ENCODE data around the gene PGGHG. TPM values are rescaled to one million over a fixed set of nuclear protein-coding genes. Genes with fewer than 3 reads are reported as not detected.

PGGHG gene
- total and polyA plus RNA-seq, 3 experiments from 2014 or later = 9.8 to 81.2 (median 81.0) TPM

GRCh38 chr11:251550-251949 lies 37.4 kb upstream of the PGGHG start:
- ChIA-PET POLR2A (interaction anchor here (0.8 to 1.8 kb wide), 4 partner anchors 16 to 36 kb away, joined by 3 to 16 read pairs (median 12); partner anchors contain the start of gene PGGHG), CTCF (interaction anchor here (0.8 to 5.5 kb wide), 30 partner anchors 10 to 267 kb away, joined by 3 to 58 read pairs (median 8); partner anchors contain the start of genes BET1L, IFITM2, IFITM5 and NLRP6)
- Mint-ChIP-seq H3K27me3 (no peaks in the 10 kb centered on the region), H3K36me3 (peaks cover 15 to 69% (median 21%) of the 10 kb centered on the region in 3 donors), H3K9me3 (no peaks in the 10 kb centered on the region), H3K27ac (peak overlapping the region in 3 of 8 donors; percentile 36 to 81 (median 63)), H3K4me1 (peaks cover 7 to 11% (median 9%) of the 10 kb centered on the region in 3 donors), H3K4me3 (no peak overlapping the region)
- DNase-seq = no peak
- no peaks in the 10 kb centered on the region for H3K27me3 ChIP-seq (ENCODE audit: insufficient read depth, low read length, poor library complexity, severe bottlenecking)
- peaks cover 5% of the 10 kb centered on the region for H3K4me1 ChIP-seq (ENCODE audit: insufficient read depth, low read length)
- no peaks in the 10 kb centered on the region for H3K9me3 ChIP-seq (ENCODE audit: low read length)
- H3K36me3 ChIP-seq (ENCODE audit: insufficient read depth, low read length) = peaks cover 49% of the 10 kb centered on the region
- H3K27ac ChIP-seq (ENCODE audit: low read depth, low read length) = no peak overlapping the region
- H3K4me3 ChIP-seq (ENCODE audit: low read length) = no peak overlapping the region

DNA sequence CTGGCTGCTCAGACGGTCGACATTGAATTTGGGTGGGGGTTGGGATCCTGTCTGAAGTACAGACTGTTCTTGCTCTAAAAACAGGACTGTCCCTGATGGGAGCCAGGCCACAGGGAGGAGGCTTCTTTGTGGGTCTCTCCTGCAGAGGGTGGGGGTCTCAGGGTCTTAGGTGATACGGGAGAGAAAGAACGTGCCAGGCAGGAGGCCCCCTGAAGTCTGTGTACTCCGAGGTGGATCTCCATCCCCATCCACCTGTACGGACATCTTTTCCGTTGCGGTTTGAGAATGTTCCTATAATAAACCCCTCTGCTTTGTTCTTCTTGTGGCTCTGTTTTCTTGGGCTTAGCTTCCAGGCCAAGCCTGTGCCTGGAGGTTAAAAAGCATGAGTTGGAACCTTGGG lies 36.3 kb upstream of the PGGHG start:
- no peak overlapping the region for H3K27ac ChIP-seq (ENCODE audit: low read depth, low read length)
- Mint-ChIP-seq H3K36me3 (peaks cover 11 to 58% (median 13%) of the 10 kb centered on the region in 3 donors), H3K4me1 (peaks cover 7 to 11% (median 7%) of the 10 kb centered on the region in 3 donors), H3K27me3 (no peaks in the 10 kb centered on the region), H3K4me3 (no peak overlapping the region), H3K27ac (no peak overlapping the region), H3K9me3 (no peaks in the 10 kb centered on the region)
- CTCF ChIA-PET = interaction anchor here (0.8 to 5.5 kb wide), 11 partner anchors 9 to 197 kb away, joined by 3 to 58 read pairs (median 24); partner anchors contain the start of genes IFITM2, NLRP6, PGGHG and PTDSS2
- POLR2A ChIA-PET = no interaction called here
- H3K4me3 ChIP-seq (ENCODE audit: low read length) = no peak overlapping the region
- no peaks in the 10 kb centered on the region for H3K9me3 ChIP-seq (ENCODE audit: low read length)
- H3K4me1 ChIP-seq (ENCODE audit: insufficient read depth, low read length) = peaks cover 5% of the 10 kb centered on the region
- DNase-seq = no peak
- peaks cover 39% of the 10 kb centered on the region for H3K36me3 ChIP-seq (ENCODE audit: insufficient read depth, low read length)
- no peaks in the 10 kb centered on the region for H3K27me3 ChIP-seq (ENCODE audit: insufficient read depth, low read length, poor library complexity, severe bottlenecking)

GRCh38 chr11:253160-253885 lies 35.6 kb upstream of the PGGHG start:
- no peak for DNase-seq
- H3K4me3 Mint-ChIP-seq = no peak overlapping the region
- Histone ChIP-seq H3K27ac (ENCODE audit: low read depth, low read length) (no peak overlapping the region), H3K9me3 (ENCODE audit: low read length) (no peaks in the 10 kb centered on the region), H3K4me3 (ENCODE audit: low read length) (no peak overlapping the region), H3K4me1 (ENCODE audit: insufficient read depth, low read length) (peaks cover 5% of the 10 kb centered on the region), H3K27me3 (ENCODE audit: insufficient read depth, low read length, poor library complexity, severe bottlenecking) (no peaks in the 10 kb centered on the region), H3K36me3 (ENCODE audit: insufficient read depth, low read length) (peaks cover 34% of the 10 kb centered on the region)
- H3K9me3 Mint-ChIP-seq = no peaks in the 10 kb centered on the region
- ChIA-PET CTCF (interaction anchor here (0.8 to 5.5 kb wide), 8 partner anchors 8 to 196 kb away, joined by 3 to 39 read pairs (median 10); partner anchors contain the start of genes PGGHG and PTDSS2), POLR2A (no interaction called here)
- peaks cover 7 to 11% (median 7%) of the 10 kb centered on the region in 3 donors for H3K4me1 Mint-ChIP-seq
- no peaks in the 10 kb centered on the region for H3K27me3 Mint-ChIP-seq
- peak overlapping the region in 1 of 8 donors; percentile 68 for H3K27ac Mint-ChIP-seq
- peaks cover 11 to 51% (median 13%) of the 10 kb centered on the region in 3 donors for H3K36me3 Mint-ChIP-seq

DNA sequence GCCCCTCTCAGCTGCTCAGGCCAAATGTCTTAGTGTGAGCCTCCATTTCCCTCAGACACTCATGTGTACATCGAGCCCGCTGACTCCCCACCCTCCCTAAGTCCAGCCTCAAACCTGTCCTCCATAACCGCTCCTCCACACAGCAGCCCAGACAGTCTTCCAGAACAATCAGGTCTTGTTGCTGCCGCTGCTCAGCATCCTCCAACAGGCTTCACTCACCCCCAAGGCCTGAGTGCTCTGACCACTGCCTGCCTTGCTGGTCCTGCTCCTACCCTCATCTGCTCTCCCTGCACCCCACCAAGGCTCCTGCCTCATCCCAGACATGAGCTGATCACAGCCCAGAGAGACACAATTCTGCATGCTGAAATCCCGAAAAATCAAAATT lies 35.0 kb upstream of the PGGHG start:
- Histone ChIP-seq H3K4me3 (ENCODE audit: low read length) (no peak overlapping the region), H3K27me3 (ENCODE audit: insufficient read depth, low read length, poor library complexity, severe bottlenecking) (no peaks in the 10 kb centered on the region), H3K27ac (ENCODE audit: low read depth, low read length) (no peak overlapping the region), H3K4me1 (ENCODE audit: insufficient read depth, low read length) (peaks cover 5% of the 10 kb centered on the region), H3K36me3 (ENCODE audit: insufficient read depth, low read length) (peaks cover 28% of the 10 kb centered on the region), H3K9me3 (ENCODE audit: low read length) (no peaks in the 10 kb centered on the region)
- POLR2A ChIA-PET = no interaction called here
- Mint-ChIP-seq H3K4me1 (peaks cover 7 to 11% (median 7%) of the 10 kb centered on the region in 3 donors), H3K36me3 (peaks cover 11 to 46% (median 11%) of the 10 kb centered on the region in 3 donors), H3K4me3 (no peak overlapping the region), H3K27ac (peak overlapping the region in 1 of 8 donors; percentile 52), H3K27me3 (no peaks in the 10 kb centered on the region), H3K9me3 (no peaks in the 10 kb centered on the region)
- CTCF ChIA-PET = interaction anchor here (0.8 to 5.5 kb wide), 4 partner anchors 27 to 196 kb away, joined by 3 to 39 read pairs (median 5); partner anchors contain the start of gene PTDSS2
- no peak for DNase-seq

DNA sequence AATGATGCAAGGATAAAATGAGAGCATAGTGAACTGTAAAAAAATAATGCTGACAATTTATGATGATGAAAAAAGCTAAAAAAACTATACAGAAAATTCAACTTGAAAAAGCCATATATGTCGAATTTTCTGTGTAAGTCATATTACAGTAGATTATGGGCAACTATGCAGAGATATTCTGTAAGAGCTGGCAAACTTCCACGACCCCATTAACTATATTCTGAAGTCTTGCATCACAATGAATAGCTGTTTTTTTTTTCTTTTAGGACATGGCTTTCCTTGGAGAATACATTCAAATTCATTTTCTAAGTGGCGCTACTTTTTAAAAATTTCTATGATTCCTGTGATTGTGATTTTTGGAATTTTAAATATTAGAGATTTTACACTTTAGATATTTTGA lies 33.8 kb upstream of the PGGHG start:
- Histone ChIP-seq H3K36me3 (ENCODE audit: insufficient read depth, low read length) (peaks cover 20% of the 10 kb centered on the region), H3K27me3 (ENCODE audit: insufficient read depth, low read length, poor library complexity, severe bottlenecking) (no peaks in the 10 kb centered on the region), H3K4me1 (ENCODE audit: insufficient read depth, low read length) (peaks cover 5% of the 10 kb centered on the region), H3K9me3 (ENCODE audit: low read length) (no peaks in the 10 kb centered on the region), H3K4me3 (ENCODE audit: low read length) (no peak overlapping the region), H3K27ac (ENCODE audit: low read depth, low read length) (no peak overlapping the region)
- no peaks in the 10 kb centered on the region for H3K9me3 Mint-ChIP-seq
- H3K27ac Mint-ChIP-seq = no peak overlapping the region
- H3K36me3 Mint-ChIP-seq = peaks cover 6 to 36% (median 9%) of the 10 kb centered on the region in 3 donors
- POLR2A ChIA-PET = no interaction called here
- H3K4me1 Mint-ChIP-seq = peaks cover 7 to 11% (median 7%) of the 10 kb centered on the region in 3 donors
- no peak overlapping the region for H3K4me3 Mint-ChIP-seq
- H3K27me3 Mint-ChIP-seq = no peaks in the 10 kb centered on the region
- DNase-seq = no peak
- CTCF ChIA-PET = interaction anchor here (0.8 to 2.2 kb wide), 3 partner anchors 25 to 109 kb away, joined by 3 to 7 read pairs (median 4); no protein-coding TSS in a partner anchor

GRCh38 chr11:255816-256215 lies 33.1 kb upstream of the PGGHG start:
- POLR2A ChIA-PET = no interaction called here
- Mint-ChIP-seq H3K36me3 (peaks cover 2 to 31% (median 9%) of the 10 kb centered on the region in 3 donors), H3K4me3 (no peak overlapping the region), H3K27me3 (no peaks in the 10 kb centered on the region), H3K4me1 (peaks cover 4 to 6% (median 5%) of the 10 kb centered on the region in 3 donors), H3K27ac (peak overlapping the region in 1 of 8 donors; percentile 17), H3K9me3 (no peaks in the 10 kb centered on the region)
- Histone ChIP-seq H3K36me3 (ENCODE audit: insufficient read depth, low read length) (peaks cover 17% of the 10 kb centered on the region), H3K27ac (ENCODE audit: low read depth, low read length) (no peak overlapping the region), H3K4me3 (ENCODE audit: low read length) (no peak overlapping the region), H3K4me1 (ENCODE audit: insufficient read depth, low read length) (peaks cover 4% of the 10 kb centered on the region), H3K27me3 (ENCODE audit: insufficient read depth, low read length, poor library complexity, severe bottlenecking) (no peaks in the 10 kb centered on the region), H3K9me3 (ENCODE audit: low read length) (no peaks in the 10 kb centered on the region)
- no peak for DNase-seq
- CTCF ChIA-PET = interaction anchor here (1.2 to 2.2 kb wide), 2 partner anchors 25 to 108 kb away, joined by 4 to 7 read pairs; no protein-coding TSS in a partner anchor

DNA sequence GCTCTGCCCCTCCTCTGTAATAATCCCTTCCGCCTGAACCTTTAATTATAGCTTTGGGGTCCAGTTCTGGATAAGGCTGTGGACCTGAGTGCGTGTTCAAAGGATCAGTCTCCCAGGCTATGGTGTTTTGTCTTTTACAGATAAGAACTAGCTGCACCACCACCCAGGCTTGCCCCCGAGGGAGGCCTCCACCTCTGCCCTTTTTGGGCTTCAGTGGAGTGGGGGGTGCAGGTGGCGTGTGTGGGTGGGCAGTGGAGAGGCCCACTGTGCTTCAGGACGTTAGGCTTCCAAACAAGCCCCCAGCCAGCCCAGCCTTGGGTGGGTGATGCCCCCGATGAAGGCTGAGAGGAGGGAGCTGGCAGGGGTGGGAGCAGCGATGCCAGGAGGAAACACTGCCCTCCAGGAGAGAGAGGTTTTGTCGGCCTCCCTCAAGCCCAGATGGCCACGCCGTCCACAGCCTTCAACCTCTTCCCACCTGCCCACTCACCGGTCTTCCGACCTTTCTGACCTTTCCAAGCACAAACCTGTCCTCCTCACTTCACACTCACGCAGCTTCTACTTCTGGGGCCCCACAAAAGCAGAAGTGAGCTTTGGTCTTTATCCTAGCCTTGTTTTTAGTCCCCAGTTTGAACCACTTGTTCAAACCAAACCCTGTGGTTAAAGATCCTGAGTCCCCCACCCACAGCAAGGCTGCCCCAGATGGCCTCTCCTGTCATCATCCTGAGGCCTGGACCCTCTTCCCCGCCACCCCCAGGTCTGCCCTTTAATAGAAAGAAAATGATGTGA lies 31.8 kb upstream of the PGGHG start:
- no peaks in the 10 kb centered on the region for H3K4me1 ChIP-seq (ENCODE audit: insufficient read depth, low read length)
- no peak overlapping the region for H3K4me3 ChIP-seq (ENCODE audit: low read length)
- no peak for DNase-seq
- no peaks in the 10 kb centered on the region for H3K9me3 ChIP-seq (ENCODE audit: low read length)
- H3K36me3 Mint-ChIP-seq = peaks cover 0 to 19% (median 3%) of the 10 kb centered on the region in 3 donors
- ChIA-PET POLR2A (no interaction called here), CTCF (no interaction called here)
- H3K27me3 ChIP-seq (ENCODE audit: insufficient read depth, low read length, poor library complexity, severe bottlenecking) = no peaks in the 10 kb centered on the region
- H3K4me1 Mint-ChIP-seq = no peaks in the 10 kb centered on the region
- no peak overlapping the region for H3K4me3 Mint-ChIP-seq
- H3K27me3 Mint-ChIP-seq = no peaks in the 10 kb centered on the region
- H3K36me3 ChIP-seq (ENCODE audit: insufficient read depth, low read length) = peaks cover 6% of the 10 kb centered on the region
- no peak overlapping the region for H3K27ac Mint-ChIP-seq
- H3K9me3 Mint-ChIP-seq = no peaks in the 10 kb centered on the region
- no peak overlapping the region for H3K27ac ChIP-seq (ENCODE audit: low read depth, low read length)
